Keratinocyte (primary cell): ENCODE results near the gene CCL27. TPM values are rescaled to one million over a fixed set of nuclear protein-coding genes. Genes with fewer than 3 reads are reported as not detected.
A peak's percentile ranks its signal among the peaks of the same experiment; 100 is the strongest.

ENCODE experiments used
- DNase-seq: peaks from one replicate; pipeline ENCODE4 v3.0.0-alpha.2; 2011; ENCODE audit warnings: low read depth, missing footprints, low spot score
- FAIRE-seq: peaks from 2 replicates; lab custom pipeline; 2011; peaks lifted over from hg19 to GRCh38; lab: Jason Lieb, UNC
- H2AFZ ChIP-seq: 2 replicates; pipeline ENCODE4 v1.6.0; 2012; ENCODE audit warnings: low read length, control low read depth, inconsistent platforms; ENCODE audit not compliant: control insufficient read depth
- H3K27ac ChIP-seq: 2 replicates; pipeline ENCODE4 v1.5.1; 2011; ENCODE audit warnings: low read length; ENCODE audit not compliant: control insufficient read depth, insufficient read depth
- H3K27me3 ChIP-seq: 3 replicates; pipeline ENCODE4 v1.6.0; 2011; ENCODE audit warnings: low read length; ENCODE audit not compliant: control insufficient read depth, insufficient read depth; ENCODE audit errors: extremely low read depth
- H3K36me3 ChIP-seq, 2 experiments: 2 replicates in 1 of 2; 3 replicates in 1 of 2; pipeline ENCODE4 v1.5.1; 2011; ENCODE audit warnings: low read length in 2 of 2, mild to moderate bottlenecking in 1 of 2; ENCODE audit not compliant: control insufficient read depth in 2 of 2, insufficient read depth in 2 of 2; ENCODE audit errors: extremely low read depth in 1 of 2
- H3K4me1 ChIP-seq: 3 replicates; pipeline ENCODE4 v1.5.1; 2011; ENCODE audit warnings: low read length; ENCODE audit not compliant: control insufficient read depth, insufficient read depth; ENCODE audit errors: extremely low read depth
- H3K4me2 ChIP-seq: 3 replicates; pipeline ENCODE4 v1.6.0; 2011; ENCODE audit warnings: low read depth, low read length; ENCODE audit not compliant: control insufficient read depth, insufficient read depth; ENCODE audit errors: extremely low read depth
- H3K4me3 ChIP-seq, 3 experiments: fragments of 200-600 bp in 1 of 3; sonication (generic) in 1 of 3; 2 replicates in 2 of 3; 3 replicates in 1 of 3; pipeline ENCODE4 v1.5.1; 2011 to 2016; ENCODE audit warnings: low read length in 3 of 3, mild to moderate bottlenecking in 3 of 3, control low read depth in 2 of 3, inconsistent platforms in 1 of 3, low read depth in 1 of 3, mixed read lengths in 1 of 3, mixed run types in 1 of 3, moderate library complexity in 1 of 3; ENCODE audit not compliant: control insufficient read depth in 2 of 3, insufficient read depth in 2 of 3; ENCODE audit errors: extremely low read depth in 1 of 3
- H3K79me2 ChIP-seq: 2 replicates; pipeline ENCODE4 v1.6.0; 2012; ENCODE audit warnings: low read length; ENCODE audit not compliant: control insufficient read depth, insufficient read depth
- H3K9ac ChIP-seq: 3 replicates; pipeline ENCODE4 v1.6.0; 2011; ENCODE audit warnings: low read length; ENCODE audit not compliant: control insufficient read depth, insufficient read depth; ENCODE audit errors: extremely low read depth
- H3K9me1 ChIP-seq: 3 replicates; pipeline ENCODE4 v1.6.0; 2011; ENCODE audit warnings: low read length; ENCODE audit not compliant: control insufficient read depth, insufficient read depth; ENCODE audit errors: extremely low read depth
- H3K9me3 ChIP-seq: 2 replicates; pipeline ENCODE4 v1.5.1; 2012; ENCODE audit warnings: low read depth, low read length; ENCODE audit not compliant: control insufficient read depth
- H4K20me1 ChIP-seq: 3 replicates; pipeline ENCODE4 v1.6.0; 2011; ENCODE audit warnings: low read length; ENCODE audit not compliant: control insufficient read depth, insufficient read depth; ENCODE audit errors: extremely low read depth
- CTCF ChIP-seq, 3 experiments: IDR thresholded peaks in 1 of 3; conservative IDR thresholded peaks in 1 of 3; optimal IDR thresholded peaks in 1 of 3; 2 replicates in 2 of 3; 3 replicates in 1 of 3; pipeline versions ENCODE3 to v1.5.1; 2011; ENCODE audit warnings: low read length in 3 of 3, mild to moderate bottlenecking in 3 of 3, moderate library complexity in 2 of 3, control low read depth in 1 of 3, inconsistent platforms in 1 of 3; ENCODE audit not compliant: insufficient read depth in 2 of 3; ENCODE audit errors: extremely low read depth in 1 of 3
- EZH2 ChIP-seq: IDR thresholded peaks from one replicate; pipeline ENCODE4 v1.6.1; 2012; ENCODE audit warnings: inconsistent platforms, mild to moderate bottlenecking, low read length, moderate library complexity
- dilution Hi-C: fragments of 300-500 bp; cut with MboI; formaldehyde crosslinking; loops from one replicate; pipeline ENCODE4 v1.7.0; 2020; ENCODE audit warnings: low sequenced_read_pairs; ENCODE audit not compliant: extremely low pct_ligation_motif_present
- polyA plus RNA-seq, 5 experiments: library from polyadenylated mRNA; depleted of rRNA in 3 of 5; stranded (reverse) in 3 of 5; stranded (forward) in 1 of 5; unstranded in 1 of 5; fragments of >200 nt; gene quantifications; 1 replicate in 1 of 5; 2 replicates in 3 of 5; 3 replicates in 1 of 5; pipeline versions ENCODE4 v1.2.1 to v1.2.3, GENCODE V29; 2011 to 2012; ENCODE audit warnings: missing spikeins in 2 of 5, low read depth in 1 of 5, low replicate concordance in 1 of 5

The CCL27 gene
- polyA plus RNA-seq, 1 donor (not counting 4 experiments of a cell fraction or from before 2014, with no cell fraction given) = 0.46 TPM

- no peak overlapping the region for H3K4me3 ChIP-seq
- no peaks in the 10 kb centered on the region for H3K9me3 ChIP-seq
- peaks cover 42% of the 10 kb centered on the region for H3K27me3 ChIP-seq
- dilution Hi-C loops = no loop called here
- H3K36me3 ChIP-seq = peaks cover 9 to 12% of the 10 kb centered on the region in 2 experiments
- H3K9me1 ChIP-seq = no peaks in the 10 kb centered on the region
- peaks cover 8% of the 10 kb centered on the region for H3K4me1 ChIP-seq
- peaks cover 6% of the 10 kb centered on the region for H3K79me2 ChIP-seq
- peaks cover 2% of the 10 kb centered on the region for H4K20me1 ChIP-seq
- DNase-seq (no peak), FAIRE-seq (peak; percentile 44)
- H3K9ac ChIP-seq = no peak overlapping the region
- no peak overlapping the region for H3K4me2 ChIP-seq
- TF ChIP-seq EZH2 (no peak), CTCF (optimal IDR thresholded peaks at IDR 0.05 in 1 of 3, IDR thresholded peaks at IDR 0.05 in 1 of 3, conservative IDR thresholded peaks at IDR 0.05 in 1 of 3; ENCODE audit: extremely low read depth in 1 of 3, insufficient read depth in 2 of 3, low read length in 3 of 3) (no peak)
- no peak overlapping the region for H2AFZ ChIP-seq
- no peak overlapping the region for H3K27ac ChIP-seq
Observed at GRCh38 chr9:34630402-34631154, 31.9 kb downstream of the CCL27 start.

DNA sequence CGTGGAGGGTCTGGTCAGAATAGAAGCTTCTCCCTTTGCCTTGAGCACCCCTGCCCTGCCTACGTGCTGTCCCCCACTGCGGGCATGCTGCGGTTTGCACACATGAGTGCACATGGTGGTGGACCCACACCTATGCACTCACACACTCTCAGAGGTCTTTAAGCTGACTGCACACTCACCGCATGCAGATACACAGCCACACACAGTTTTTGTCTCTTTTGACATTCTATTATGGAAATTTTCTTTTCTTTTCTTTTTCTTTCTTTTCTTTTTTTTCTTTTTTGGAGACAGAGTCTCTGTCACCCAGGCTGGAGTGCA, 33.0 kb downstream of the CCL27 start:
- Histone ChIP-seq H3K9ac (no peak overlapping the region), H3K9me1 (no peaks in the 10 kb centered on the region), H3K79me2 (no peaks in the 10 kb centered on the region), H3K27ac (no peak overlapping the region), H3K27me3 (peaks cover 47% of the 10 kb centered on the region), H3K4me2 (peak overlapping the region; percentile 47), H3K4me3 (peak overlapping the region in 1 of 3 experiments; percentile 38), H3K36me3 (peaks cover 0 to 1% of the 10 kb centered on the region in 2 experiments), H4K20me1 (no peaks in the 10 kb centered on the region), H3K4me1 (peaks cover 5% of the 10 kb centered on the region), H2AFZ (no peak overlapping the region), H3K9me3 (no peaks in the 10 kb centered on the region)
- TF ChIP-seq EZH2 = peak; percentile 43
- no peak for TF ChIP-seq CTCF (optimal IDR thresholded peaks at IDR 0.05 in 1 of 3, IDR thresholded peaks at IDR 0.05 in 1 of 3, conservative IDR thresholded peaks at IDR 0.05 in 1 of 3; ENCODE audit: extremely low read depth in 1 of 3, insufficient read depth in 2 of 3, low read length in 3 of 3)
- DNase-seq (no peak), FAIRE-seq (no peak)
- dilution Hi-C loops = no loop called here
